ENCODE measurements around the gene SHH. TPM values are rescaled to one million over a fixed set of nuclear protein-coding genes. Genes with fewer than 3 reads are reported as not detected.

The SHH gene
- total and polyA plus RNA-seq, 2 of the 13 experiments (the other 11 are each of a cell fraction or from before 2014, with no cell fraction given) = 1.9 to 3.4 TPM

DNA sequence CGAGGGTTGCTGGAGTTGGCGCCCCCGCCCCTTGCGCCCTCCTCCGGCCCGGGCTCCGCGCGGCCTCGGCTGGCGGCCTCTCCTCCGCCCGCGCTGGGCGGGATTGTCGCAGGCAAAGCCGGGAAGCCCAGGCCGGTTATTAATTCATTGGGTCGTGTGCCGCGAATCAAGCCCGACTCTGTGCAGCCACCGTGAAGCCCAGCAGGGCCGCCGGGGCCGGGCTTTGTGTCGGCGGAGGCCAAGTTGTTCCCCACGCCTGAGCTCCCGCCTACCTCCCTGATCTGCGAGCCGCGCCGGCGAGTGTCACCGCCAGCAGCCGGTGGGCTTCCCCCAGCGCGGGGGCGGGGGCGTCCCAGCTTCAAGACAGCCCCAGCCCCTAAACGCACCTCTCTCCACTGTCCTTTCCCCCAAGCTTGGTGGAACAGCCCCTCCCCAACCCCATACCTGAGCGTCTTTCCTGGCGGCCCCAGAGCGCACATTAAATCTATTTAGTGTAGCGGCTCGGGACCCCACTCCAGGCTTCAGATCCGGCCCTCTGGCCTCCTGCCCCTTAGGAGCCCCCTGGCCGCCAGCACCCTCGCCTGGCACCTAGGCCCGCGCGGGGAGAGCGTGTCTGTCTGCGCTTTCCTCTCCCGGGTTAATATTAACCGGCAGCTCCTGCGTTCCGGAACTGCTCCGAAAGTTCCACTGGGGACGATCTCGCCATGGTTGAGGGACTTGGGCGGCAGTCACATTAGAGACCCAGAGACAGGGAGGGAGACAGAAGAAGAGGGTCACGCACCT, 3.5 kb downstream of the SHH start (continued):
- TF ChIP-seq, protein P1, sequence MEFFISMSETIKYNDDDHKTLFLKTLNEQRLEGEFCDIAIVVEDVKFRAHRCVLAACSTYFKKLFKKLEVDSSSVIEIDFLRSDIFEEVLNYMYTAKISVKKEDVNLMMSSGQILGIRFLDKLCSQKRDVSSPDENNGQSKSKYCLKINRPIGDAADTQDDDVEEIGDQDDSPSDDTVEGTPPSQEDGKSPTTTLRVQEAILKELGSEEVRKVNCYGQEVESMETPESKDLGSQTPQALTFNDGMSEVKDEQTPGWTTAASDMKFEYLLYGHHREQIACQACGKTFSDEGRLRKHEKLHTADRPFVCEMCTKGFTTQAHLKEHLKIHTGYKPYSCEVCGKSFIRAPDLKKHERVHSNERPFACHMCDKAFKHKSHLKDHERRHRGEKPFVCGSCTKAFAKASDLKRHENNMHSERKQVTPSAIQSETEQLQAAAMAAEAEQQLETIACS (CRISPR knock-in tag; IDR thresholded peaks at IDR 0.05) = 0 out of 2 replicates have a peak, but pooled peaks have one; percentile 6
- TF ChIP-seq NCOR1 (IDR thresholded peaks at IDR 0.05; ENCODE audit: borderline replicate concordance, low read length) (no peak), IKZF1 (IDR thresholded peaks at IDR 0.05) (no peak), HOXA9 (CRISPR knock-in tag; IDR thresholded peaks at IDR 0.05; ENCODE audit: borderline replicate concordance) (no peak), MBD4 (IDR thresholded peaks at IDR 0.05; ENCODE audit: borderline replicate concordance, low read length) (no peak), SRSF1 (optimal IDR thresholded peaks at IDR 0.05; ENCODE audit: low read depth, low read length) (no peak), KLF16 (CRISPR knock-in tag; IDR thresholded peaks at IDR 0.05) (no peak), ZNF709 (CRISPR knock-in tag; IDR thresholded peaks at IDR 0.05) (peak; percentile 73; the same call in 1 of the 2 replicates), HOXA5 (CRISPR knock-in tag; IDR thresholded peaks at IDR 0.05) (no peak; the same call in 1 of the 2 replicates), ZNF354B (CRISPR knock-in tag; IDR thresholded peaks at IDR 0.05) (no peak; the same call in 1 of the 2 replicates), TOPORS (CRISPR knock-in tag; IDR thresholded peaks at IDR 0.05) (peak; percentile 41; the same call in 1 of the 2 replicates), ZFP41 (CRISPR knock-in tag; IDR thresholded peaks at IDR 0.05; ENCODE audit: borderline replicate concordance) (0 out of 2 replicates have a peak, but pooled peaks have one; percentile 54), ZBTB1 (CRISPR knock-in tag; IDR thresholded peaks at IDR 0.05; ENCODE audit: borderline replicate concordance) (no peak; the same call in 1 of the 2 replicates)
- TF ChIP-seq, protein P2, sequence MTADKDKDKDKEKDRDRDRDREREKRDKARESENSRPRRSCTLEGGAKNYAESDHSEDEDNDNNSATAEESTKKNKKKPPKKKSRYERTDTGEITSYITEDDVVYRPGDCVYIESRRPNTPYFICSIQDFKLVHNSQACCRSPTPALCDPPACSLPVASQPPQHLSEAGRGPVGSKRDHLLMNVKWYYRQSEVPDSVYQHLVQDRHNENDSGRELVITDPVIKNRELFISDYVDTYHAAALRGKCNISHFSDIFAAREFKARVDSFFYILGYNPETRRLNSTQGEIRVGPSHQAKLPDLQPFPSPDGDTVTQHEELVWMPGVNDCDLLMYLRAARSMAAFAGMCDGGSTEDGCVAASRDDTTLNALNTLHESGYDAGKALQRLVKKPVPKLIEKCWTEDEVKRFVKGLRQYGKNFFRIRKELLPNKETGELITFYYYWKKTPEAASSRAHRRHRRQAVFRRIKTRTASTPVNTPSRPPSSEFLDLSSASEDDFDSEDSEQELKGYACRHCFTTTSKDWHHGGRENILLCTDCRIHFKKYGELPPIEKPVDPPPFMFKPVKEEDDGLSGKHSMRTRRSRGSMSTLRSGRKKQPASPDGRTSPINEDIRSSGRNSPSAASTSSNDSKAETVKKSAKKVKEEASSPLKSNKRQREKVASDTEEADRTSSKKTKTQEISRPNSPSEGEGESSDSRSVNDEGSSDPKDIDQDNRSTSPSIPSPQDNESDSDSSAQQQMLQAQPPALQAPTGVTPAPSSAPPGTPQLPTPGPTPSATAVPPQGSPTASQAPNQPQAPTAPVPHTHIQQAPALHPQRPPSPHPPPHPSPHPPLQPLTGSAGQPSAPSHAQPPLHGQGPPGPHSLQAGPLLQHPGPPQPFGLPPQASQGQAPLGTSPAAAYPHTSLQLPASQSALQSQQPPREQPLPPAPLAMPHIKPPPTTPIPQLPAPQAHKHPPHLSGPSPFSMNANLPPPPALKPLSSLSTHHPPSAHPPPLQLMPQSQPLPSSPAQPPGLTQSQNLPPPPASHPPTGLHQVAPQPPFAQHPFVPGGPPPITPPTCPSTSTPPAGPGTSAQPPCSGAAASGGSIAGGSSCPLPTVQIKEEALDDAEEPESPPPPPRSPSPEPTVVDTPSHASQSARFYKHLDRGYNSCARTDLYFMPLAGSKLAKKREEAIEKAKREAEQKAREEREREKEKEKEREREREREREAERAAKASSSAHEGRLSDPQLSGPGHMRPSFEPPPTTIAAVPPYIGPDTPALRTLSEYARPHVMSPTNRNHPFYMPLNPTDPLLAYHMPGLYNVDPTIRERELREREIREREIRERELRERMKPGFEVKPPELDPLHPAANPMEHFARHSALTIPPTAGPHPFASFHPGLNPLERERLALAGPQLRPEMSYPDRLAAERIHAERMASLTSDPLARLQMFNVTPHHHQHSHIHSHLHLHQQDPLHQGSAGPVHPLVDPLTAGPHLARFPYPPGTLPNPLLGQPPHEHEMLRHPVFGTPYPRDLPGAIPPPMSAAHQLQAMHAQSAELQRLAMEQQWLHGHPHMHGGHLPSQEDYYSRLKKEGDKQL (CRISPR knock-in tag; IDR thresholded peaks at IDR 0.05; ENCODE audit: low read depth) = no peak
- TF ChIP-seq, protein P3, sequence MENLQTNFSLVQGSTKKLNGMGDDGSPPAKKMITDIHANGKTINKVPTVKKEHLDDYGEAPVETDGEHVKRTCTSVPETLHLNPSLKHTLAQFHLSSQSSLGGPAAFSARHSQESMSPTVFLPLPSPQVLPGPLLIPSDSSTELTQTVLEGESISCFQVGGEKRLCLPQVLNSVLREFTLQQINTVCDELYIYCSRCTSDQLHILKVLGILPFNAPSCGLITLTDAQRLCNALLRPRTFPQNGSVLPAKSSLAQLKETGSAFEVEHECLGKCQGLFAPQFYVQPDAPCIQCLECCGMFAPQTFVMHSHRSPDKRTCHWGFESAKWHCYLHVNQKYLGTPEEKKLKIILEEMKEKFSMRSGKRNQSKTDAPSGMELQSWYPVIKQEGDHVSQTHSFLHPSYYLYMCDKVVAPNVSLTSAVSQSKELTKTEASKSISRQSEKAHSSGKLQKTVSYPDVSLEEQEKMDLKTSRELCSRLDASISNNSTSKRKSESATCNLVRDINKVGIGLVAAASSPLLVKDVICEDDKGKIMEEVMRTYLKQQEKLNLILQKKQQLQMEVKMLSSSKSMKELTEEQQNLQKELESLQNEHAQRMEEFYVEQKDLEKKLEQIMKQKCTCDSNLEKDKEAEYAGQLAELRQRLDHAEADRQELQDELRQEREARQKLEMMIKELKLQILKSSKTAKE (CRISPR knock-in tag; IDR thresholded peaks at IDR 0.05; ENCODE audit: borderline replicate concordance) = peak; percentile 42; the same call in 1 of the 2 replicates
- TF ChIP-seq, protein P4, sequence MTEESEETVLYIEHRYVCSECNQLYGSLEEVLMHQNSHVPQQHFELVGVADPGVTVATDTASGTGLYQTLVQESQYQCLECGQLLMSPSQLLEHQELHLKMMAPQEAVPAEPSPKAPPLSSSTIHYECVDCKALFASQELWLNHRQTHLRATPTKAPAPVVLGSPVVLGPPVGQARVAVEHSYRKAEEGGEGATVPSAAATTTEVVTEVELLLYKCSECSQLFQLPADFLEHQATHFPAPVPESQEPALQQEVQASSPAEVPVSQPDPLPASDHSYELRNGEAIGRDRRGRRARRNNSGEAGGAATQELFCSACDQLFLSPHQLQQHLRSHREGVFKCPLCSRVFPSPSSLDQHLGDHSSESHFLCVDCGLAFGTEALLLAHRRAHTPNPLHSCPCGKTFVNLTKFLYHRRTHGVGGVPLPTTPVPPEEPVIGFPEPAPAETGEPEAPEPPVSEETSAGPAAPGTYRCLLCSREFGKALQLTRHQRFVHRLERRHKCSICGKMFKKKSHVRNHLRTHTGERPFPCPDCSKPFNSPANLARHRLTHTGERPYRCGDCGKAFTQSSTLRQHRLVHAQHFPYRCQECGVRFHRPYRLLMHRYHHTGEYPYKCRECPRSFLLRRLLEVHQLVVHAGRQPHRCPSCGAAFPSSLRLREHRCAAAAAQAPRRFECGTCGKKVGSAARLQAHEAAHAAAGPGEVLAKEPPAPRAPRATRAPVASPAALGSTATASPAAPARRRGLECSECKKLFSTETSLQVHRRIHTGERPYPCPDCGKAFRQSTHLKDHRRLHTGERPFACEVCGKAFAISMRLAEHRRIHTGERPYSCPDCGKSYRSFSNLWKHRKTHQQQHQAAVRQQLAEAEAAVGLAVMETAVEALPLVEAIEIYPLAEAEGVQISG (CRISPR knock-in tag; IDR thresholded peaks at IDR 0.05) = peak; percentile 61

All from HepG2 (cell line).